ENCODE data around the gene ACOX3. TPM values are rescaled to one million over a fixed set of nuclear protein-coding genes. Genes with fewer than 3 reads are reported as not detected.
A peak's percentile ranks its signal among the peaks of the same experiment; 100 is the strongest.
"Not testable (repeated sequence)": the region's sequence is repeated elsewhere in the genome, so short reads cannot be mapped to it uniquely, and the experiment has no call there.

Gene ACOX3
- total and polyA plus RNA-seq, 2 donors = 8.7 to 18.1 TPM

DNA sequence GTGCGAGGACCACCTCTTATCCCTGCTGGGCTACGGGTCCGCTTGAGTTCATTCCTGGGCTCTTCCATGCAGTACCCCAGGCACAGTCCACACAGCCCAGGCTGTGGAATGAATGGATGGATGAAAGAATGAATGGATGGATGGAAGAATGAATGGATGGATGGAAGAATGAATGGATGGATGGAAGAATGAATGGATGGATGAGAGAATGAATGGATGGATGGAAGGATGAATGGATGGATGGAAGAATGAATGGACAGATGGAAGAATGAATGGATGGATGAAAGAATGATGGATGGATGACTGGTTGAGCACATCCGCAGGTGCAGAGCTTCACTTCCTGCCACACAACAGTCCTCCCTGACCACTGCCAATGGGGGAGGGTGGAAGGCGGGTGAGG is 28.2 kb downstream of the ACOX3 start:
- Histone ChIP-seq H3K36me3 (ENCODE audit: control insufficient read depth in 2 of 2, insufficient read depth in 2 of 2, low read length in 1 of 2) (peaks cover 17 to 51% of the 10 kb centered on the region in 2 donors), H3K27me3 (ENCODE audit: control insufficient read depth in 2 of 2, insufficient read depth in 1 of 2, low read length in 1 of 2) (no peaks in the 10 kb centered on the region)
- WGBS = 97% methylated on average over 5 of the region's 5 CpGs

DNA sequence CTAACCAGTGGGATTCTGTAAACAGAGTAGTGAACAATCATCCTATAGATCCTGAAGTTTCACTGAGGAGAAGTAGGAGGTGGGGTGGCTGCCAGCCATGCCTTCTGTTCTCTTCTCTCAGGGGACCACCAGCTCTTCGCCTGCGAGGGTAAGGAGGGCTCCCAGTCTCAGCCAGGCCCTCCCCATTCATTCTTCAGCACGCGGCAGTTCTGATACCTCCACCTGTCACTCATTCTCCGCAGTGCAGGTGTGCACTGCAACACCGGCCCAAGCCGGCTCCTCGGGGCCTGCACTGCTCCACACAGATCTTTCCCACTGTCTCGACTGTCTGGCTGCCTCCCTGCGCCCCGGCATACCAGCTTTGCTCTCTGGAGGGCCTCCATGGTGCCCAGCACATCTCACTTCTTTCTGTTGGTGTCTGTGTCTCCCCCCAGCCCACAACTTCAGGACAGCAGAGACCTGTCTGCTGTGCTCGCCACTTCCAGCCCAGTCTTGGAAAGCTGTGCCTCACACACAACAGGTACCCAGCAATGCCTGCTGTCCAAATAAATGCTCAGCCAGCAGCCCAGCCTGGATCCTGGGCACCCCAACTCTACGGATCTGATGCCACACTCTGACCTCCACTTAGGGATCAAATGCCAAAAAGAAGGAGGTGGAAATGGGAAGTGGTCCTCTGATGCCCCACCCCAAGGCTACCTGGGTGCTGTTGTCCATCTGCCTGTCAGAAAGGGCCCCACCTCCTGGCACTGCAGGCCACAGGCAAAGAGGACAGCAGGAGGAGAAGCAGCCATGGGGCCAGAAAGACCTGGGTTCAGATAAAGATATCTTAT is 29.0 kb downstream of the ACOX3 start:
- no peak overlapping the region for H3K27ac ChIP-seq (ENCODE audit: low read depth in 1 of 2, low read length in 1 of 2)
- H3K36me3 ChIP-seq (ENCODE audit: control insufficient read depth in 2 of 2, insufficient read depth in 2 of 2, low read length in 1 of 2) = peaks cover 17 to 53% of the 10 kb centered on the region in 2 donors
- H3K9me3 ChIP-seq (ENCODE audit: control insufficient read depth in 2 of 2, insufficient read depth in 1 of 2, low read length in 1 of 2) = peaks cover 3 to 7% of the 10 kb centered on the region in 2 donors
- DNase-seq (ENCODE audit: low read depth in 6 of 9, low spot score in 9 of 9) = no peak
- no peak overlapping the region for H3K4me3 ChIP-seq (ENCODE audit: low read length in 2 of 2)
- WGBS = 96% methylated on average over 13 of the region's 13 CpGs
- no peaks in the 10 kb centered on the region for H3K4me1 ChIP-seq (ENCODE audit: control insufficient read depth in 2 of 2, insufficient read depth in 2 of 2, low read length in 2 of 2)
- H3K27me3 ChIP-seq (ENCODE audit: control insufficient read depth in 2 of 2, insufficient read depth in 1 of 2, low read length in 1 of 2) = no peaks in the 10 kb centered on the region

More for the DNA sequence above, 28.2 kb downstream of the ACOX3 start:
- Histone ChIP-seq H3K4me3 (ENCODE audit: low read length in 2 of 2) (no peak overlapping the region), H3K27ac (ENCODE audit: low read depth in 1 of 2, low read length in 1 of 2) (no peak overlapping the region), H3K4me1 (ENCODE audit: control insufficient read depth in 2 of 2, insufficient read depth in 2 of 2, low read length in 2 of 2) (peaks cover 0 to 4% of the 10 kb centered on the region in 2 donors), H3K9me3 (ENCODE audit: control insufficient read depth in 2 of 2, insufficient read depth in 1 of 2, low read length in 1 of 2) (peaks cover 3 to 7% of the 10 kb centered on the region in 2 donors)
- DNase-seq (ENCODE audit: low read depth in 6 of 9, low spot score in 9 of 9) = no peak

DNA sequence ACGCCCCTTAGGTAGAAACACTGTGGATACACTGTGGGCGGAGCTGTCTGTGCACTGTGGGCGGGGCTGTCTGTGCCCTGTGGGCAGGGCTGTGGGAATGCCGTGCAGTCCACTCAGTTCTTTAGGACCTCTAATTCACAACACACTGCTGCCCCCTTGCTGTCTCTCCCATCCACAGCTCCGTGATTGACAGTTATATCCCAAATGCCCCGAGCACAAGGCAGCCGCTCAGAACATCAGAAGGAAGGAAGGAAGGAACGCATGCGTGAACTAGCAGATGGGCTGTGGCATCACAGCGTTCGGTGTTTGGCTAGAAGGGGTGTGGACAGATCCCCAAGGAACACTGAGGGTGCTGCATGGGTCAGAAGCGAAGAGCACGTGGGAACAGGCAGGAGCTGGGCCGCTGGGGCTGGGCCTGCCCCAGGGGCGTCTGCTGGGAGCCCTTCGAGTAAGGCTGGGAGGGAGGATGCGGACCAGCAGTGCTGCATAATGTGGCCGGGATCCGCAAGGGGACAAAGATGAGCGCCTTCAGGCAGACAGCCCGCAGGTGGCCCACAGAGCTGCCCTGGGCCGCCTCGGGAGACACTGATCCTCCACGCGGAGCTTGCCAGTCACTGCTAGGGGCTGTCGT is 29.8 kb downstream of the ACOX3 start:
- Histone ChIP-seq H3K4me1 (ENCODE audit: control insufficient read depth in 2 of 2, insufficient read depth in 2 of 2, low read length in 2 of 2) (no peaks in the 10 kb centered on the region), H3K4me3 (ENCODE audit: low read length in 2 of 2) (no peak overlapping the region), H3K9me3 (ENCODE audit: control insufficient read depth in 2 of 2, insufficient read depth in 1 of 2, low read length in 1 of 2) (peaks cover 3 to 12% of the 10 kb centered on the region in 2 donors), H3K27me3 (ENCODE audit: control insufficient read depth in 2 of 2, insufficient read depth in 1 of 2, low read length in 1 of 2) (no peaks in the 10 kb centered on the region), H3K36me3 (ENCODE audit: control insufficient read depth in 2 of 2, insufficient read depth in 2 of 2, low read length in 1 of 2) (peaks cover 16 to 52% of the 10 kb centered on the region in 2 donors), H3K27ac (ENCODE audit: low read depth in 1 of 2, low read length in 1 of 2) (no peak overlapping the region)
- 90% methylated on average over 26 of the region's 26 CpGs for WGBS
- DNase-seq (ENCODE audit: low read depth in 6 of 9, low spot score in 9 of 9) = no peak

DNA sequence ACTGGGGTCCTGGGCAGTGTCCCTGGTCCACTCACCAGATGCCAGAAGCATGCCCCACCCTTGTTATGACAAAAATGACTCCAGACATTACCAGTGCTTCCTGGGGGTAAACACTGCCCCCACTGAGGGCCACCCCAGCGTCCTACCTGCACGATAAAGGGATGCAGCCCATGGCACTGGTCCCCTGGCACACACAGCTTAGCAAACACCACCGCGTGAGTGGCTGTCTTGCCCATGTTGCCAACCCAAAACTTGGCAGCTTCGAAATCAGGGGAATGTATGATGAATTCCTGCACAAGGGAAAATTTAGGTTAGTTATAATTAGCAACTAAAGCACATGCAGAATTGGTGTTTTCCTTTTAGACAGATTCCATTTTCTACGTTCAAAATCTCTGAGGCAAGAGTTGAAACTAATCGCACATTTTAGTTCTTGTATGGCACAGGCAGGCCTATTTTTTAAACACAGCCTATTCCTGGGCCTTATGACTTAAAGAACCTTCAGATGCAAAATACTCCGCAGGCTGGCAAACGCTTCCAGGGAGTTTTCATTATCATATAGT is 30.4 kb downstream of the ACOX3 start:
- H3K27me3 ChIP-seq (ENCODE audit: control insufficient read depth in 2 of 2, insufficient read depth in 1 of 2, low read length in 1 of 2) = no peaks in the 10 kb centered on the region
- peaks cover 3 to 13% of the 10 kb centered on the region in 2 donors for H3K9me3 ChIP-seq (ENCODE audit: control insufficient read depth in 2 of 2, insufficient read depth in 1 of 2, low read length in 1 of 2)
- peaks cover 12 to 58% of the 10 kb centered on the region in 2 donors for H3K36me3 ChIP-seq (ENCODE audit: control insufficient read depth in 2 of 2, insufficient read depth in 2 of 2, low read length in 1 of 2)
- no peak for DNase-seq (ENCODE audit: low read depth in 6 of 9, low spot score in 9 of 9)
- H3K4me1 ChIP-seq (ENCODE audit: control insufficient read depth in 2 of 2, insufficient read depth in 2 of 2, low read length in 2 of 2) = no peaks in the 10 kb centered on the region
- H3K4me3 ChIP-seq (ENCODE audit: low read length in 2 of 2) = no peak overlapping the region
- WGBS = 98% methylated on average over 9 of the region's 9 CpGs
- no peak overlapping the region for H3K27ac ChIP-seq (ENCODE audit: low read depth in 1 of 2, low read length in 1 of 2)

DNA sequence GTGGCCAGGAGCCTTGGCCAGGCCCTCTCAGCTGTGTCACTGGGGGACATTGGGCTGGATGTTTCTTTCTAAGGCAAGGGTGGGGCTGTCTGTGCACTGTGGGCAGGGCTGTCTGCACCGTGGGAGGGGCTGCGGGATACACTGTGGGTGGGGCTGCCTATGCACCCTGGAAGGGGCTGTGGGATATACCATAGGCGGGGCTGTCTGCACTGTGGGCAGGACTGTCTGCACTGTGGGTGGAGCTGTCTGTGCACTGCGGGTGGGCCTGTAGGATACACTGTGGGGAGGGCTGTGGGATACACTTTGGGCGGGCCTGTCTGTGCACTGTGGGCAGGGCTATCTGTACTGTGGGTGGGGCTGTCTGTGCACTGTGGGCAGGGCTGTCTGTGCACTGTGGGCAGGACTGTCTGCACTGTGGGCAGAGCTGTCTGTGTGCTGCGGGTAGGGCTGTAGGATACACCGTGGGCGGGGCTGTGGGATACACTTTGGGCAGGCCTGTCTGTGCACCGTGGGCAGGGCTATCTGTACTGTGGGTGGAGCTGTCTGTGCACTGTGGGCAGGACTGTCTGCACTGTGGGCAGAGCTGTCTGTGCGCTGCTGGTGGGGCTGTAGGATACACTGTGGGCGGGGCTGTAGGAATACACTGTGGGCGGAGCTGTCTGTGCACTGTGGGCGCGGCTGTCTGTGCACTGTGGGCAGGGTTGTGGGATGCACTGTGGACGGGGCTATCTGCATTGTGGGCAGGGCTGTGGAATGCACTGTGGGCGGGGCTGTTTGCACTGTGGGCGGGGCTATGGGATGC is 31.1 kb downstream of the ACOX3 start:
- peak in 1 of 9 donors; percentile 22 for DNase-seq (ENCODE audit: low read depth in 6 of 9, low spot score in 9 of 9)
- Histone ChIP-seq H3K36me3 (ENCODE audit: control insufficient read depth in 2 of 2, insufficient read depth in 2 of 2, low read length in 1 of 2) (peaks cover 13 to 54% of the 10 kb centered on the region in 2 donors), H3K27me3 (ENCODE audit: control insufficient read depth in 2 of 2, insufficient read depth in 1 of 2, low read length in 1 of 2) (no peaks in the 10 kb centered on the region), H3K4me3 (ENCODE audit: low read length in 2 of 2) (no peak overlapping the region), H3K4me1 (ENCODE audit: control insufficient read depth in 2 of 2, insufficient read depth in 2 of 2, low read length in 2 of 2) (no peaks in the 10 kb centered on the region), H3K27ac (ENCODE audit: low read depth in 1 of 2, low read length in 1 of 2) (no peak overlapping the region), H3K9me3 (ENCODE audit: control insufficient read depth in 2 of 2, insufficient read depth in 1 of 2, low read length in 1 of 2) (peaks cover 3 to 13% of the 10 kb centered on the region in 2 donors)
- 94% methylated on average over 17 of the region's 17 CpGs for WGBS

DNA sequence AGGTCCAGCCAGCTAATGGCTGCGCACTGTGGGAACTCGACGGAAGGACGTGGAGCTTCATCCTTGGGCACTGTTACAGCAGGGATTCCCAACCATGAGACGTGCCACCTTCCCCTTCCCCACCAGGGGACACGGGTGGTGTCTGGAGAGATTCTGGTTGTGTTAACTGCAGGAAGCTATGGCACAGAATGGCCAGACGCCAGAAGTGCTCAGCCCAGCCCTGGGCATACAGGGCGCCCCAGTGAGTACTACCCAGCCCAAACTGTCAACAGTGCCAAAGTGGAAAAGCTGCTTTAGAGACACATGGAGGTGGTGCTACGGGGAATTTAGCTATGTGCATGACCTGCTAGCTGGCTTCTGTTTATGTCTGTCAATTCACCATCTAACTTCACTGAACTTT is 32.8 kb downstream of the ACOX3 start:
- H3K36me3 ChIP-seq (ENCODE audit: control insufficient read depth in 2 of 2, insufficient read depth in 2 of 2, low read length in 1 of 2) = peaks cover 8 to 49% of the 10 kb centered on the region in 2 donors
- no peak for DNase-seq (ENCODE audit: low read depth in 6 of 9, low spot score in 9 of 9)
- no peaks in the 10 kb centered on the region for H3K27me3 ChIP-seq (ENCODE audit: control insufficient read depth in 2 of 2, insufficient read depth in 1 of 2, low read length in 1 of 2)
- H3K4me3 ChIP-seq (ENCODE audit: low read length in 2 of 2) = no peak overlapping the region
- no peak overlapping the region for H3K27ac ChIP-seq (ENCODE audit: low read depth in 1 of 2, low read length in 1 of 2)
- H3K9me3 ChIP-seq (ENCODE audit: control insufficient read depth in 2 of 2, insufficient read depth in 1 of 2, low read length in 1 of 2) = peaks cover 3 to 13% of the 10 kb centered on the region in 2 donors
- H3K4me1 ChIP-seq (ENCODE audit: control insufficient read depth in 2 of 2, insufficient read depth in 2 of 2, low read length in 2 of 2) = no peaks in the 10 kb centered on the region
- WGBS = 99% methylated on average over 9 of the region's 9 CpGs

DNA sequence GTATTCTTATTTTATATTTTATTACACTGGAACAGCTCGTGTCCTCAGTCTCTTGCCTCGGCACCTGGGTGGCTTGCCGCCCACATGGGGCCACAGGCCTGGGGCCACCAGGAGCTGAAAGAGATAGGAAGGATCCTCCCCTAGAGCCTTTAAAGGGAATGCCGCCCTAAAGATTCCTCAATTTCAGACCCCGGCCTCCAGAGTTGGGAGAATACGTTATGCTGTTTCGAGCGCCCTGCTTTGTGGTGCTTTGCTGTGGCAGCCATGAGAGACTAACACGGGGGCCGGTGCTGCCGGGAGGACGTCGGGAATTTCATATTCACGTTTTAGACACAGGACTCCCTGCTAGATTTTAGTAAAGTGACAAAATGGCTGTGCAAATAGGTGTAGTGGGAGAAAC is 33.2 kb downstream of the ACOX3 start:
- peaks cover 9 to 47% of the 10 kb centered on the region in 2 donors for H3K36me3 ChIP-seq (ENCODE audit: control insufficient read depth in 2 of 2, insufficient read depth in 2 of 2, low read length in 1 of 2)
- 98% methylated on average over 14 of the region's 14 CpGs for WGBS
- no peak for DNase-seq (ENCODE audit: low read depth in 6 of 9, low spot score in 9 of 9)
- peaks cover 3 to 13% of the 10 kb centered on the region in 2 donors for H3K9me3 ChIP-seq (ENCODE audit: control insufficient read depth in 2 of 2, insufficient read depth in 1 of 2, low read length in 1 of 2)
- H3K4me1 ChIP-seq (ENCODE audit: control insufficient read depth in 2 of 2, insufficient read depth in 2 of 2, low read length in 2 of 2) = no peaks in the 10 kb centered on the region
- H3K27ac ChIP-seq (ENCODE audit: low read depth in 1 of 2, low read length in 1 of 2) = no peak overlapping the region
- no peaks in the 10 kb centered on the region for H3K27me3 ChIP-seq (ENCODE audit: control insufficient read depth in 2 of 2, insufficient read depth in 1 of 2, low read length in 1 of 2)
- no peak overlapping the region for H3K4me3 ChIP-seq (ENCODE audit: low read length in 2 of 2)

DNA sequence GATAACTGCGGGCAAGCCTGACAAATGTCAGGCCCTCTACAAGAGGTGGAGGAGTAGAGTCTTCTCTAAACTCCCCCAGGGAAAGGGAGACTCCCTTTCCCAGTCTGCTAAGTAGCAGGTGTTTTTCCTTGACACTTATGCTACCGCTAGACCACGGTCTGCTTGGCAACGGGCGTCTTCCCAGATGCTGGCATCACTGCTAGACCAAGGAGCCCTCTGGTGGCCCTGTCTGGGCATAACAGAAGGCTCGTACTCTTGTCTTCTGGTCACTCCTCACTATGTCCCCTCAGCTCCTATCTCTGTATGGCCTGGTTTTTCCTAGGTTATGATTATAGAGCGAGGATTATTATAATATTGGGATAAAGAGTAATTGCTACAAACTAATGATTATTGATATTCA is 33.6 kb downstream of the ACOX3 start:
- not testable (repeated sequence) for H3K27me3 ChIP-seq (ENCODE audit: control insufficient read depth in 2 of 2, insufficient read depth in 1 of 2, low read length in 1 of 2); H3K27ac ChIP-seq (ENCODE audit: low read depth in 1 of 2, low read length in 1 of 2); DNase-seq (ENCODE audit: low read depth in 6 of 9, low spot score in 9 of 9); H3K4me1 ChIP-seq (ENCODE audit: control insufficient read depth in 2 of 2, insufficient read depth in 2 of 2, low read length in 2 of 2); H3K4me3 ChIP-seq (ENCODE audit: low read length in 2 of 2)
- 96% methylated on average over 7 of the region's 7 CpGs for whole genome bisulfite sequencing
- Histone ChIP-seq H3K9me3 (ENCODE audit: control insufficient read depth in 2 of 2, insufficient read depth in 1 of 2, low read length in 1 of 2) (peaks cover 3 to 13% of the 10 kb centered on the region in 2 donors), H3K36me3 (ENCODE audit: control insufficient read depth in 2 of 2, insufficient read depth in 2 of 2, low read length in 1 of 2) (peaks cover 11 to 44% of the 10 kb centered on the region in 2 donors)

Measured in thymus (tissue), 11 donors.